PC-3 (cell line): Measurements from ENCODE around the gene FAM187B.

Source experiments
- EZH2 ChIP-seq: fragments of 300-600 bp; sonication (generic); IDR thresholded peaks from one replicate; pipeline ENCODE4 v1.6.1; 2017; ENCODE audit warnings: antibody characterized with exemption, mild to moderate bottlenecking, low read length; ENCODE audit not compliant: unreplicated experiment
- TF ChIP-seq, protein P1 (sequence below): fragments of 300-600 bp; sonication (generic); conservative IDR thresholded peaks from 2 replicates; pipeline ENCODE4 v1.5.1; 2017; ENCODE audit warnings: antibody characterized with exemption, low read depth, mild to moderate bottlenecking, low read length

DNA sequence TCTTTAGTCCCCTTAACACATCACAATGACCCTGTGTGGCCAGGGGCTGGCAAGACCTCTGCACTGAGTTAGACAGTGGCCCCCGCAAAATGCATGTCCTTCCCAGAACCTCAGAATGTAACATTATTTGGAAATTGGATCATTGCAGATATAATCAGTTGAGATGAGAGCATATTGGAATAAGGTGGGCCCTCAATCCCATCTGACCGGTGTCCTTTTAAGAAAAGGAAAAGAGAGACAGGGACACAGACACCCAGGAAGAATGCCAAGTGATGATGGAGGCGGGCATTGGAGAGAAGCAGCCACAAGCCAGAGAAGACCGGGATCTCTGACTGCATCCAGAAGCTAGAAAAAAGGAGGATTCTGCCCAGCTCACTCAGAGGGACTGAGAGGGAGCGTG lies 1.8 kb downstream of the FAM187B start:
- TF ChIP-seq, protein P1, sequence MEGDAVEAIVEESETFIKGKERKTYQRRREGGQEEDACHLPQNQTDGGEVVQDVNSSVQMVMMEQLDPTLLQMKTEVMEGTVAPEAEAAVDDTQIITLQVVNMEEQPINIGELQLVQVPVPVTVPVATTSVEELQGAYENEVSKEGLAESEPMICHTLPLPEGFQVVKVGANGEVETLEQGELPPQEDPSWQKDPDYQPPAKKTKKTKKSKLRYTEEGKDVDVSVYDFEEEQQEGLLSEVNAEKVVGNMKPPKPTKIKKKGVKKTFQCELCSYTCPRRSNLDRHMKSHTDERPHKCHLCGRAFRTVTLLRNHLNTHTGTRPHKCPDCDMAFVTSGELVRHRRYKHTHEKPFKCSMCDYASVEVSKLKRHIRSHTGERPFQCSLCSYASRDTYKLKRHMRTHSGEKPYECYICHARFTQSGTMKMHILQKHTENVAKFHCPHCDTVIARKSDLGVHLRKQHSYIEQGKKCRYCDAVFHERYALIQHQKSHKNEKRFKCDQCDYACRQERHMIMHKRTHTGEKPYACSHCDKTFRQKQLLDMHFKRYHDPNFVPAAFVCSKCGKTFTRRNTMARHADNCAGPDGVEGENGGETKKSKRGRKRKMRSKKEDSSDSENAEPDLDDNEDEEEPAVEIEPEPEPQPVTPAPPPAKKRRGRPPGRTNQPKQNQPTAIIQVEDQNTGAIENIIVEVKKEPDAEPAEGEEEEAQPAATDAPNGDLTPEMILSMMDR: no peak
- no peak for TF ChIP-seq EZH2
